Calu3 (cell line): ENCODE results near the gene CD46. TPM values are rescaled to one million over a fixed set of nuclear protein-coding genes. Genes with fewer than 3 reads are reported as not detected.

Experiments
- BruUV-seq: library from RNA; stranded (reverse); fragments of 400-500 nt; replicated peaks from 2 replicates; lab custom pipeline; 2021; lab: Mats Ljungman, UMichigan
- CTCF ChIA-PET: fragments of 300-600 bp; sonication (Branson Sonifier 250); formaldehyde crosslinking; loops from one replicate; lab custom pipeline; 2022; ENCODE audit warnings: antibody characterized with exemption; lab: Charles Lee
- DNase-seq: peaks from one replicate; pipeline ENCODE4 v3.0.0; 2022
- H3K27ac Mint-ChIP-seq: one replicate; pipeline ENCODE4 v1.8.0; 2022; ENCODE audit warnings: mixed read lengths; ENCODE audit not compliant: unreplicated experiment
- H3K27me3 Mint-ChIP-seq: one replicate; pipeline ENCODE4 v1.8.0; 2022; ENCODE audit warnings: mixed read lengths; ENCODE audit not compliant: unreplicated experiment
- H3K36me3 Mint-ChIP-seq: one replicate; pipeline ENCODE4 v1.8.0; 2022; ENCODE audit warnings: mild to moderate bottlenecking, moderate library complexity, mixed read lengths; ENCODE audit not compliant: insufficient read depth, unreplicated experiment
- H3K4me1 Mint-ChIP-seq: one replicate; pipeline ENCODE4 v1.8.0; 2022; ENCODE audit warnings: mild to moderate bottlenecking, low read depth, mixed read lengths; ENCODE audit not compliant: unreplicated experiment
- H3K4me3 Mint-ChIP-seq: one replicate; pipeline ENCODE4 v1.8.0; 2022; ENCODE audit warnings: mild to moderate bottlenecking, low read depth, moderate library complexity, mixed read lengths; ENCODE audit not compliant: unreplicated experiment
- H3K9me3 Mint-ChIP-seq: one replicate; pipeline ENCODE4 v1.8.0; 2022; ENCODE audit warnings: low read depth, mixed read lengths; ENCODE audit not compliant: unreplicated experiment
- intact Hi-C: fragments of 100-400 bp; cut with micrococcal nuclease; formaldehyde crosslinking; loops from one replicate; pipeline ENCODE4 v1.10.0; 2022; ENCODE audit not compliant: unreplicated experiment
- total RNA-seq: library from RNA; stranded (reverse); gene quantifications from 2 replicates; pipeline ENCODE4 v1.2.3, GENCODE V29; 2022
- TF ChIP-seq, protein P1 (sequence below): fragments of 200-600 bp; IDR thresholded peaks from one replicate; pipeline ENCODE4 v1.8.0; 2022; ENCODE audit warnings: antibody characterized with exemption; ENCODE audit not compliant: unreplicated experiment

CD46 gene
- total RNA-seq, 1 experiment from 2014 or later: 635 TPM

DNA sequence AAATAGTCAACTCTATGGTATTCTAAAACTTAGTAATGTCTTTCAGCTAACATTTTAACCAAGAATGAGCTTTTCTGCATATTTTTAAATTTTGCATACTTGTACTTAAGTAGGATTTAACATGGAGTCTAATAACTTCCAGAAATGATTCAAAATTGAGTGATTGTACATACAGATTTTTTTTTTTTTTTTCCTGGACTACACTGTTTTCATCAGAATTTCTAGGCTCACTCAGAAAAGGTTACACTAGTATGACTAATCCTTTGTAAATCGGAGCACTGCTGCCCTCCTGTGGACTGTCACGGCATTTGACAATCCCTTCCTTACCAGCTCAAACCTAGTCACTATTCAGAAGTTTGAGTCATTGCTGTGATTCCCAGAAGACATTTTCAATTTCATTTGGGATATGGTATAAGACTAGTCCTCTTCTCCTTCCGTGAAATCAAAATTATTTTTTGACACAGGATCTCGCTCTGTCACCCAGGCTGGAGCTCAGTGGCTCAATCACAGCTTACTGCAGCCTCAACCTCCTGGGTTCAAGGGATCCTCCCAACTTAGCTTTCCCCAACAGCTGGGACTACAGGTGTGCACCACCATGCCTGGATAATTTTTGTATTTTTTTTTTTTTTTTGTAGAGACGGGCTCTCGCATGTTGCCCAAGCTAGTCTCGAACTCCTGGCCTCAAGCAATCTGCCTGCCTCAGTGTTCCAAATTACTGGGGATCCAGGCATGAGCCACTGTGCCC is 45.5 kb downstream of the CD46 start:
- peak; percentile 89 for DNase-seq
- BruUV-seq: no TSS peak
- Mint-ChIP-seq H3K27ac (peak overlapping the region; percentile 48), H3K36me3 (peaks cover 77% of the 10 kb centered on the region), H3K4me3 (no peak overlapping the region), H3K4me1 (no peaks in the 10 kb centered on the region), H3K9me3 (no peaks in the 10 kb centered on the region), H3K27me3 (no peaks in the 10 kb centered on the region)
- intact Hi-C loops: loop anchor here (1.0 to 5.0 kb wide), 4 partner anchors 50 to 143 kb away; no protein-coding TSS in a partner anchor
- TF ChIP-seq, protein P1, sequence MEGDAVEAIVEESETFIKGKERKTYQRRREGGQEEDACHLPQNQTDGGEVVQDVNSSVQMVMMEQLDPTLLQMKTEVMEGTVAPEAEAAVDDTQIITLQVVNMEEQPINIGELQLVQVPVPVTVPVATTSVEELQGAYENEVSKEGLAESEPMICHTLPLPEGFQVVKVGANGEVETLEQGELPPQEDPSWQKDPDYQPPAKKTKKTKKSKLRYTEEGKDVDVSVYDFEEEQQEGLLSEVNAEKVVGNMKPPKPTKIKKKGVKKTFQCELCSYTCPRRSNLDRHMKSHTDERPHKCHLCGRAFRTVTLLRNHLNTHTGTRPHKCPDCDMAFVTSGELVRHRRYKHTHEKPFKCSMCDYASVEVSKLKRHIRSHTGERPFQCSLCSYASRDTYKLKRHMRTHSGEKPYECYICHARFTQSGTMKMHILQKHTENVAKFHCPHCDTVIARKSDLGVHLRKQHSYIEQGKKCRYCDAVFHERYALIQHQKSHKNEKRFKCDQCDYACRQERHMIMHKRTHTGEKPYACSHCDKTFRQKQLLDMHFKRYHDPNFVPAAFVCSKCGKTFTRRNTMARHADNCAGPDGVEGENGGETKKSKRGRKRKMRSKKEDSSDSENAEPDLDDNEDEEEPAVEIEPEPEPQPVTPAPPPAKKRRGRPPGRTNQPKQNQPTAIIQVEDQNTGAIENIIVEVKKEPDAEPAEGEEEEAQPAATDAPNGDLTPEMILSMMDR: peak; percentile 73
- CTCF ChIA-PET: interaction anchor here (0.6 to 1.3 kb wide), 21 partner anchors 12 to 218 kb away, joined by 3 to 15 read pairs (median 4); partner anchors contain the start of gene CD46

DNA sequence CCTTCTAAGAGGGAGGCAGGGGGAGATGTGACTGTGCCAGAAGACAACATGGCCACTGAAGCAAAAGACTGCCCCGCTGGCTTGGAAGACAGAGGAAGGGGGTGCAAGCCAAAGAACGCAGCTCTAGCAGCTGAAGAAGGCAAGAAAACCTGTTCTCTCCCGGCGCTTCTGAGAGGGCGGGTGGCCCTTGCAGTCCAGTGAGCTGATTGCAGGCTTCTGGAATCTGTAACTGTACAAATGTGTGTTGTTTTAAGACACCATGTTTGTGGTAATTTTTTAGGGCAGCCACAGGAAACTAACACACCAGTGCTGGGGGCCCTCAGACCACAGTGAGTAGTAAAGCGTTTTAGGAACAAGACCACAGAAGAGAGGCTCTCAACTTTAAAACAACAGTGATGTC is 47.0 kb downstream of the CD46 start:
- Mint-ChIP-seq H3K9me3 (no peaks in the 10 kb centered on the region), H3K4me3 (no peak overlapping the region), H3K4me1 (no peaks in the 10 kb centered on the region), H3K27me3 (no peaks in the 10 kb centered on the region), H3K36me3 (peaks cover 67% of the 10 kb centered on the region), H3K27ac (peak overlapping the region; percentile 34)
- CTCF ChIA-PET: no interaction called here
- intact Hi-C loops: loop anchor here (5.0 kb wide), 1 partner anchor 52 kb away; no protein-coding TSS in a partner anchor
- DNase-seq: no peak
- no TSS peak for BruUV-seq
- TF ChIP-seq, protein P1: no peak

DNA sequence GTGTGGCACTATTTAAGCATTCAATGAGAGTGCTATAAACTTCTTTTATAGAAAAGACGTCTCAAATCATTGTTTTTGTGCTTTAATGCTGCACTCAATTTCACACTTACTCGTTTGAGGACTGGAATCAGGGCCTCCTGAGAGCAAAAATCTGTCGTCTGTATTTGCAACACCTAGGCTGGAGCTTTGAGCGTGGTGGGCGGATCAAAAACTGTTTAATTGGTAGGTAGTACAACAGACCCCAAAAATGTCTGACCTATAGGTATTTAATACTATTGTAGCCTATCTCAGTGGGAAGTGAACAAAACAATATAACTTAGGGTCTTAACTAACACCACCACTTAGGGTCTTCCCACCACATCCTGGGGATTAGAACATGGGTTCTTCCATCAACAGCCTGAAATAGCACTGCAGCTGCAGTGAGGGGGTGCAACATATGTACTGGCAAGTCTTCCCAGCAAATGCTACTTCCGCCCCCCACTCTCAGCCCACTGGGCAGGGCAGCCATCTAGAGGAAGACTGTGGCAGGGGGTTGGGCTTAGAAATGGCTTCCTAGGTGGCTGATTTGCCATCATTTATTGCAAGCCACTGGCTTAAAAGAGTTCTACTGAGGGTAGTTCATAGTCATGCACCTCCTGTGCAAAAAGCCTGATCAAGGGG is 48.3 kb downstream of the CD46 start:
- TF ChIP-seq, protein P1: no peak
- no TSS peak for BruUV-seq

DNA sequence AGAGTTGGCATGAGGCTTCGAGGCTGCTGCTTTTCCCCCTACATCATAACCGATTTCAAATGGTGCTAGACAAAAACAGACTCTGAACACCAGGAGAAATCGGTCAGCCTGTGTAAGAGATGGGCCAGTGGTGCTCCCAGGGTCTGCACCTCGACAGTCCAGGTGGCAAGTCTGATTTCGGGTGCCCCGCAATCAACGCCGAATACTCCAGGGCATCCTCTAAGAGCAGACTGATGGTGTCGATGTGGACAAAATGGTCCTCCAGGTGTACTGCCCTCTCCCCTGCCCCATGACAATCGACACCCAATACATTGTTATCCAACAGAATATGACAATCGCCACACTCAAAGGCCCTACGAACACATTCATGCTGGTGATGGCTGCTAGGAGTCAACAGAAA is 50.0 kb downstream of the CD46 start:
- DNase-seq: no peak
- Mint-ChIP-seq H3K27me3 (no peaks in the 10 kb centered on the region), H3K27ac (no peak overlapping the region), H3K36me3 (peaks cover 50% of the 10 kb centered on the region), H3K4me1 (no peaks in the 10 kb centered on the region), H3K4me3 (no peak overlapping the region), H3K9me3 (no peaks in the 10 kb centered on the region)
- CTCF ChIA-PET: no interaction called here
- TF ChIP-seq, protein P1: no peak
- intact Hi-C loops: no loop called here
- no TSS peak for BruUV-seq

More for the DNA sequence above, 48.3 kb downstream of the CD46 start:
- H3K9me3 Mint-ChIP-seq: no peaks in the 10 kb centered on the region
- no peaks in the 10 kb centered on the region for H3K4me1 Mint-ChIP-seq
- DNase-seq: no peak
- H3K4me3 Mint-ChIP-seq: no peak overlapping the region
- no peak overlapping the region for H3K27ac Mint-ChIP-seq
- CTCF ChIA-PET: interaction anchor here (0.6 kb wide), 1 partner anchor 163 kb away, joined by 4 read pairs; no protein-coding TSS in a partner anchor
- H3K27me3 Mint-ChIP-seq: no peaks in the 10 kb centered on the region
- intact Hi-C loops: loop anchor here (5.0 kb wide), 1 partner anchor 53 kb away; no protein-coding TSS in a partner anchor
- peaks cover 59% of the 10 kb centered on the region for H3K36me3 Mint-ChIP-seq
